ENCODE data around the gene NR3C2. TPM values are rescaled to one million over a fixed set of nuclear protein-coding genes. Genes with fewer than 3 reads are reported as not detected.

The NR3C2 gene
- total RNA-seq, 2 experiments from 2014 or later, result 4.2 to 4.3 TPM

DNA sequence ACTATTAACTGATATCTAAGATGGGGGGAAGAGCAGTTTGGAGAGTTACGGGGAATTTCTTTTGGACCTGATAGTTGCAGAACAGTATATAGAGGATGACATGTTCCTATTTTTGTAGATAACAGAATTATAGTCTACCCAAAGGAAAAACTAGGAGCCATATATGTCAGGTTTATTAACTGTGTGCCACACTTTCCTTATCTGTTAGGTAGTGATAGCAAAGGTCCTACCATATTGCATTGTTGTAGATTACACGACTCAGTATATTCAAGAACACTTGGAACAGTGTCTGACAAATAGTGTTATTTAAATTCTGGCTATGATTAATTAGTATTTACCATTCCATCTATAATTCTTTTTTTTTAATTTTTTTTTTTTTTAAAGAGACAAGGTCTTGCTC is 175.3 kb downstream of the NR3C2 start:
- POLR2A ChIA-PET, result no interaction called here
- H3K9me3 Mint-ChIP-seq, result peaks cover 2% of the 10 kb centered on the region
- H3K36me3 Mint-ChIP-seq, result no peaks in the 10 kb centered on the region
- intact Hi-C loops (cut with micrococcal nuclease), result no loop called here
- no peak for DNase-seq
- CTCF ChIA-PET, result no interaction called here
- H3K4me3 Mint-ChIP-seq, result no peak overlapping the region
- H3K27me3 Mint-ChIP-seq, result no peaks in the 10 kb centered on the region
- H3K4me1 Mint-ChIP-seq (ENCODE audit: low read depth), result peaks cover 6% of the 10 kb centered on the region
- no peak overlapping the region for H3K27ac Mint-ChIP-seq

GRCh38 chr4:148266240-148266639 is 176.0 kb downstream of the NR3C2 start:
- H3K27me3 Mint-ChIP-seq, result no peaks in the 10 kb centered on the region
- POLR2A ChIA-PET, result no interaction called here
- intact Hi-C loops (cut with micrococcal nuclease), result no loop called here
- no peak overlapping the region for H3K27ac Mint-ChIP-seq
- no peak for DNase-seq
- peaks cover 5% of the 10 kb centered on the region for H3K9me3 Mint-ChIP-seq
- H3K4me3 Mint-ChIP-seq, result no peak overlapping the region
- no peaks in the 10 kb centered on the region for H3K36me3 Mint-ChIP-seq
- CTCF ChIA-PET, result no interaction called here
- peaks cover 6% of the 10 kb centered on the region for H3K4me1 Mint-ChIP-seq (ENCODE audit: low read depth)

- H3K36me3 Mint-ChIP-seq, result no peaks in the 10 kb centered on the region
- H3K27me3 Mint-ChIP-seq, result no peaks in the 10 kb centered on the region
- ChIA-PET POLR2A (no interaction called here), CTCF (no interaction called here)
- H3K4me3 Mint-ChIP-seq, result no peak overlapping the region
- H3K9me3 Mint-ChIP-seq, result peaks cover 6% of the 10 kb centered on the region
- no peak for DNase-seq
- H3K27ac Mint-ChIP-seq, result no peak overlapping the region
- intact Hi-C loops (cut with micrococcal nuclease), result no loop called here
- H3K4me1 Mint-ChIP-seq (ENCODE audit: low read depth), result peaks cover 3% of the 10 kb centered on the region
These were observed 176.6 kb downstream of the NR3C2 start for GRCh38 chr4:148265627-148266026.

- peaks cover 3% of the 10 kb centered on the region for H3K4me1 Mint-ChIP-seq (ENCODE audit: low read depth)
- ChIA-PET CTCF (no interaction called here), POLR2A (no interaction called here)
- H3K9me3 Mint-ChIP-seq, result peaks cover 6% of the 10 kb centered on the region
- H3K27ac Mint-ChIP-seq, result no peak overlapping the region
- no peaks in the 10 kb centered on the region for H3K27me3 Mint-ChIP-seq
- no peak overlapping the region for H3K4me3 Mint-ChIP-seq
- intact Hi-C loops (cut with micrococcal nuclease), result no loop called here
- DNase-seq, result no peak
- no peaks in the 10 kb centered on the region for H3K36me3 Mint-ChIP-seq
These were observed 178.4 kb downstream of the NR3C2 start for GRCh38 chr4:148263802-148264201.

DNA sequence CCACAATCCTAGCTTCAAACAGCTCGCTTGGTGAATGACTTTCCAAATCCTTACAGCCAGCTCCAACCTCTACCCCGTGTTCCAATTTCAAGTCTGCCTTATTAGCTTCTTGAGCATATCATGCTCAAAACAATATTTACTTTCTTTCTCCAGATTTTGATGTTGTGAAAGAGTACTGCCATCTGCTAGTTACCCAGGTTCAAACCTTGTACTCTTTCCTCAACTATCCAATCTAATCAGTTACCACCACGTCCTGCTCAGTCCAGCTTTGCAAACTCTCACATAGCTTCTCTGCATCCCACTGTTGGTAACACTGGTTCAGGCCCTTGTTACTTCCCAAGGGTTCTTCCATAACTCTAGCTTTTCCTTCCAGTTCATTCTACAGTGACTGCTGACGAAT is 179.1 kb downstream of the NR3C2 start:
- intact Hi-C loops (cut with micrococcal nuclease), result no loop called here
- no peak for DNase-seq
- Mint-ChIP-seq H3K27me3 (no peaks in the 10 kb centered on the region), H3K4me3 (no peak overlapping the region), H3K4me1 (ENCODE audit: low read depth) (peaks cover 3% of the 10 kb centered on the region), H3K36me3 (no peaks in the 10 kb centered on the region), H3K9me3 (peaks cover 6% of the 10 kb centered on the region), H3K27ac (no peak overlapping the region)
- POLR2A ChIA-PET, result no interaction called here
- CTCF ChIA-PET, result no interaction called here

DNA sequence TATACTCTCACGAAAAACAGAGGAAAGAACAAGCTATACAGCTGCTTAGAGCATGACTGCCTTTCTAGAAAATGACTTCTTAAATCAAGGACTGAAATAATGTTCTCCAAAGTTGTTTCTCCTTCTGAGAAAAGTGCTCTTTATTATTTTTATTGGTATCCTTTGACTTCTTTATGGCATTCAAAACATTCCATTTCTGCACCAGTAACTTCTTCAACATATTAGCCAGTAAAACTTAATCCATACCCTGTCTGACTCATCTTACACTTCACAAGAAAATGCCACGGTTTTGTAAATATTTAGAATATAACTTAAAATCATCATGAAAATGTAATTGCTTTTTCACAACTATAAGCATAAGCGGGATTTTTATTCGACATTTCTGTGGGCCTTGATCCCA is 180.4 kb downstream of the NR3C2 start:
- Mint-ChIP-seq H3K36me3 (no peaks in the 10 kb centered on the region), H3K4me3 (no peak overlapping the region), H3K4me1 (ENCODE audit: low read depth) (peaks cover 3% of the 10 kb centered on the region), H3K27me3 (no peaks in the 10 kb centered on the region), H3K27ac (no peak overlapping the region), H3K9me3 (peaks cover 6% of the 10 kb centered on the region)
- intact Hi-C loops (cut with micrococcal nuclease), result no loop called here
- POLR2A ChIA-PET, result interaction anchor here (1.0 kb wide), 1 partner anchor 12 kb away, joined by 3 read pairs; no protein-coding TSS in a partner anchor
- no peak for DNase-seq
- CTCF ChIA-PET, result no interaction called here

- intact Hi-C loops (cut with micrococcal nuclease), result no loop called here
- CTCF ChIA-PET, result no interaction called here
- Mint-ChIP-seq H3K36me3 (peaks cover 2% of the 10 kb centered on the region), H3K9me3 (peaks cover 6% of the 10 kb centered on the region), H3K27ac (no peak overlapping the region), H3K27me3 (no peaks in the 10 kb centered on the region), H3K4me1 (ENCODE audit: low read depth) (peaks cover 13% of the 10 kb centered on the region), H3K4me3 (no peak overlapping the region)
- DNase-seq, result no peak
- POLR2A ChIA-PET, result no interaction called here
These were observed 182.4 kb downstream of the NR3C2 start for GRCh38 chr4:148259841-148260240.

- no peak overlapping the region for H3K4me3 Mint-ChIP-seq
- peaks cover 2% of the 10 kb centered on the region for H3K36me3 Mint-ChIP-seq
- CTCF ChIA-PET, result no interaction called here
- POLR2A ChIA-PET, result no interaction called here
- no peaks in the 10 kb centered on the region for H3K27me3 Mint-ChIP-seq
- no peak overlapping the region for H3K27ac Mint-ChIP-seq
- peaks cover 16% of the 10 kb centered on the region for H3K4me1 Mint-ChIP-seq (ENCODE audit: low read depth)
- H3K9me3 Mint-ChIP-seq, result peaks cover 6% of the 10 kb centered on the region
- DNase-seq, result no peak
- intact Hi-C loops (cut with micrococcal nuclease), result no loop called here
These were observed 183.7 kb downstream of the NR3C2 start for GRCh38 chr4:148258535-148258934.

DNA sequence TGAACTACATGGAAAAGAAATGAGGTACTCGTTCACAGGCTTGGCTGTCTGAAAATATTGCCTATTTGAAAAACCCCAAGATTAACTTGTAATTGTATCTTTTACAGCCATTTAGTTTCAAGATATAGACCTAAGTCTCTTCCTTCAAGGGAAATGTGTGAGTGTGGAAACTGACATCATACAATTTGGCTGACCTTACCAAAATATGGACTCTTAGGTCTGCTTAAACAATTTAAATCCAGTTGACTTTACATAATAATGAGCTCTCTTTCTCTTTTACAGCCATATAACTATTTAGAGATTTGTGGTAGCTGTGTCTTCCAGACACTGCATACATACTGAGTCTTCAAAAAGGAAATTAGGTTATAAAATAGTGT is 186.9 kb downstream of the NR3C2 start:
- no peaks in the 10 kb centered on the region for H3K27me3 Mint-ChIP-seq
- H3K27ac Mint-ChIP-seq, result no peak overlapping the region
- no peaks in the 10 kb centered on the region for H3K9me3 Mint-ChIP-seq
- H3K4me3 Mint-ChIP-seq, result no peak overlapping the region
- peaks cover 3% of the 10 kb centered on the region for H3K36me3 Mint-ChIP-seq
- CTCF ChIA-PET, result no interaction called here
- POLR2A ChIA-PET, result no interaction called here
- no peak for DNase-seq
- intact Hi-C loops (cut with micrococcal nuclease), result no loop called here
- H3K4me1 Mint-ChIP-seq (ENCODE audit: low read depth), result peaks cover 17% of the 10 kb centered on the region

DNA sequence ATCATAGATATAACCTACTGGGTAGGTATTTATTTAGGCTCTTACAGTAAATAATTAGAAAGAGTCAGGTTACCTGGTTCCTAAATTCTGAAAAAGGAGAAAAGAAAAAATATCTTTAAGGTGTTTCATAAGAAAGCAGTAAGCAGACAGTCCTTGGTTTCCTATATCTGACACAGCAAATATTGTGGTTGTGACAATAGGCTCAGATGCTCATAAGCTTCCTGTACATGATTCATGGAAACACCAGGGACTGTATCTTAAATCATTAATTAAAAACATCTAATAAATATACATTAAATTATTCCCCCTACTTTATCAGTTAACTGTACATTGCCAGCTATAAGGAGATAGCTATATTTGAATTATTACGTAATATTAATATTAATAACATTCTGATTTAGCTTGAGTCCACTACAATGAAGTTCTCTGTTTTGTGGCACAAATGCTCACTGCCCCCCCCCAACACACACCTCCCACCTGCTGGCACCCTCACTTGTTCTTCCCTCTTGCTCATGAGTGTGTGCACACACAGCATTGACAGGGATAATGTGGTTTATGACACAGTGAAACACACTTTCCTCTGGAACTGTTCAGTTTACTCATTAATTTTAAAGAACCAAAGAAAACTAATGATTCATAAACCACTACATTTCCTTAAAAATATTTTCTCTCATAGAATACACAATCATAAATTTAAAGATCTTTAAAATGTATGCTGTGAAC is 187.4 kb downstream of the NR3C2 start:
- intact Hi-C loops (cut with micrococcal nuclease), result no loop called here
- CTCF ChIA-PET, result interaction anchor here (0.9 kb wide), 1 partner anchor 88 kb away, joined by 3 read pairs; no protein-coding TSS in a partner anchor
- peaks cover 17% of the 10 kb centered on the region for H3K4me1 Mint-ChIP-seq (ENCODE audit: low read depth)

DNA sequence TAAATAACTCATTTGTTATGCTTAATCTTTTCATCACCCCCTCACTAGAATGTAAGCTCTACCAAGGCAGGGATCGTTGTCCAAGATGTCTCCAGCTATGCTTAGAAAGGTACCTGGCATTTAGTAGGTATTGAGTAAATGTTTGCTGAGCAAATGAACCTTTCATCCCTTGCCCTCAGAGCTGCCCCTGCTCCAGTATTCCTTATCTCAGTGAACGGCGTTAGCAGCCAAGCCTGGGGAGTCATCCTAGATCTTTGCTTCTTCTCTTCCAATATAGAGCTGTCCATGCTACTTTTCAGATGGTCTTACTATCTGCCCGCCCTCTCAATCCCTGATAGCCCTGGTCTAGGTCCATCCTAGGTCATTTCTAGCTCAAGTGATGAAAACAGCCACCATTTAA is 188.4 kb downstream of the NR3C2 start:
- CTCF ChIA-PET, result interaction anchor here (0.9 kb wide), 1 partner anchor 89 kb away, joined by 3 read pairs; no protein-coding TSS in a partner anchor
- no peak for DNase-seq
- peaks cover 3% of the 10 kb centered on the region for H3K36me3 Mint-ChIP-seq
- intact Hi-C loops (cut with micrococcal nuclease), result no loop called here
- no peak overlapping the region for H3K4me3 Mint-ChIP-seq
- no peaks in the 10 kb centered on the region for H3K27me3 Mint-ChIP-seq
- POLR2A ChIA-PET, result no interaction called here
- H3K9me3 Mint-ChIP-seq, result no peaks in the 10 kb centered on the region
- peaks cover 17% of the 10 kb centered on the region for H3K4me1 Mint-ChIP-seq (ENCODE audit: low read depth)
- no peak overlapping the region for H3K27ac Mint-ChIP-seq

More for the DNA sequence above, 187.4 kb downstream of the NR3C2 start:
- no peak for DNase-seq
- Mint-ChIP-seq H3K27ac (no peak overlapping the region), H3K4me3 (no peak overlapping the region), H3K27me3 (no peaks in the 10 kb centered on the region), H3K36me3 (peaks cover 3% of the 10 kb centered on the region), H3K9me3 (no peaks in the 10 kb centered on the region)
- POLR2A ChIA-PET, result no interaction called here

- H3K27me3 Mint-ChIP-seq, result no peaks in the 10 kb centered on the region
- CTCF ChIA-PET, result no interaction called here
- no peak overlapping the region for H3K27ac Mint-ChIP-seq
- no peak for DNase-seq
- no peak overlapping the region for H3K4me3 Mint-ChIP-seq
- POLR2A ChIA-PET, result no interaction called here
- no peaks in the 10 kb centered on the region for H3K9me3 Mint-ChIP-seq
- peaks cover 7% of the 10 kb centered on the region for H3K4me1 Mint-ChIP-seq (ENCODE audit: low read depth)
- intact Hi-C loops (cut with micrococcal nuclease), result no loop called here
- H3K36me3 Mint-ChIP-seq, result peaks cover 2% of the 10 kb centered on the region
These were observed 193.4 kb downstream of the NR3C2 start for GRCh38 chr4:148248824-148249223.

GRCh38 chr4:148245015-148245414 is 197.2 kb downstream of the NR3C2 start:
- Mint-ChIP-seq H3K9me3 (no peaks in the 10 kb centered on the region), H3K36me3 (peaks cover 4% of the 10 kb centered on the region), H3K27me3 (no peaks in the 10 kb centered on the region), H3K4me3 (no peak overlapping the region), H3K27ac (no peak overlapping the region), H3K4me1 (ENCODE audit: low read depth) (peaks cover 3% of the 10 kb centered on the region)
- ChIA-PET CTCF (no interaction called here), POLR2A (no interaction called here)
- no peak for DNase-seq
- intact Hi-C loops (cut with micrococcal nuclease), result no loop called here

Measured in activated CD4-positive, alpha-beta memory T cell treated with anti-CD3 and anti-CD28 coated beads for 36 hours (primary cell).